Measurements from ENCODE around the gene TMPO. TPM values are rescaled to one million over a fixed set of nuclear protein-coding genes. Genes with fewer than 3 reads are reported as not detected.

Gene TMPO
- total RNA-seq, 4 donors from 2014 or later: 70.4 to 96.6 (median 77.1) TPM

GRCh38 chr12:98578821-98579220, 63.4 kb downstream of the TMPO start:
- H3K27me3 ChIP-seq: no peaks in the 10 kb centered on the region
- H3K4me1 ChIP-seq: peaks cover 0 to 15% (median 0%) of the 10 kb centered on the region in 3 donors
- no peaks in the 10 kb centered on the region for H3K36me3 ChIP-seq
- no peaks in the 10 kb centered on the region for H3K9me3 ChIP-seq
- WGBS, 2 donors: 54 to 68% methylated on average over 2 of the region's 2 CpGs
- intact Hi-C loops (cut with DNase I): no loop called here
- no peak overlapping the region for H3K4me3 ChIP-seq
- DNase-seq: no peak
- no peak for TF ChIP-seq POLR2A (IDR thresholded peaks at IDR 0.05)
- no peak for TF ChIP-seq CTCF (IDR thresholded peaks at IDR 0.05)
- peak overlapping the region in 3 of 4 donors; percentile 2 to 67 (median 48) for H3K27ac ChIP-seq

GRCh38 chr12:98579347-98579746, 64.0 kb downstream of the TMPO start:
- H3K4me1 ChIP-seq: peaks cover 0 to 15% (median 0%) of the 10 kb centered on the region in 3 donors
- no peaks in the 10 kb centered on the region for H3K27me3 ChIP-seq
- DNase-seq: no peak
- intact Hi-C loops (cut with DNase I): no loop called here
- WGBS, 2 donors: 74 to 75% methylated on average over 5 of the region's 5 CpGs
- no peaks in the 10 kb centered on the region for H3K36me3 ChIP-seq
- H3K9me3 ChIP-seq: no peaks in the 10 kb centered on the region
- H3K4me3 ChIP-seq: no peak overlapping the region
- H3K27ac ChIP-seq: peak overlapping the region in 1 of 4 donors; percentile 3
- no peak for TF ChIP-seq CTCF (IDR thresholded peaks at IDR 0.05)

- intact Hi-C loops (cut with DNase I): no loop called here
Measured at GRCh38 chr12:98579835-98580234, 64.4 kb downstream of the TMPO start.

GRCh38 chr12:98580695-98581094, 65.3 kb downstream of the TMPO start:
- Histone ChIP-seq H3K9me3 (no peaks in the 10 kb centered on the region), H3K4me1 (peaks cover 0 to 15% (median 0%) of the 10 kb centered on the region in 3 donors), H3K27me3 (no peaks in the 10 kb centered on the region), H3K4me3 (no peak overlapping the region), H3K36me3 (no peaks in the 10 kb centered on the region), H3K27ac (no peak overlapping the region)
- intact Hi-C loops (cut with DNase I): no loop called here
- no peak for DNase-seq
- 88 to 90% methylated on average over 4 to 5 of the region's 5 CpGs for WGBS, 2 donors
- TF ChIP-seq POLR2A (IDR thresholded peaks at IDR 0.05) (no peak), CTCF (IDR thresholded peaks at IDR 0.05) (no peak)

More at GRCh38 chr12:98579835-98580234, 64.4 kb downstream of the TMPO start:
- DNase-seq: no peak
- Histone ChIP-seq H3K4me3 (no peak overlapping the region), H3K27ac (no peak overlapping the region), H3K27me3 (no peaks in the 10 kb centered on the region), H3K36me3 (no peaks in the 10 kb centered on the region), H3K4me1 (peaks cover 0 to 15% (median 0%) of the 10 kb centered on the region in 3 donors), H3K9me3 (no peaks in the 10 kb centered on the region)
- TF ChIP-seq CTCF (IDR thresholded peaks at IDR 0.05): no peak
- no peak for TF ChIP-seq POLR2A (IDR thresholded peaks at IDR 0.05)
- WGBS, 2 donors: 89 to 95% methylated on average over 3 of the region's 3 CpGs

- H3K27me3 ChIP-seq: no peaks in the 10 kb centered on the region
- WGBS, 2 donors: 60 to 80% methylated on average over 1 of the region's 1 CpG
- no peak for TF ChIP-seq POLR2A (IDR thresholded peaks at IDR 0.05)
- no peak for TF ChIP-seq CTCF (IDR thresholded peaks at IDR 0.05)
- peaks cover 0 to 15% (median 0%) of the 10 kb centered on the region in 3 donors for H3K4me1 ChIP-seq
- no peak for DNase-seq
- H3K4me3 ChIP-seq: no peak overlapping the region
- intact Hi-C loops (cut with DNase I): no loop called here
- no peaks in the 10 kb centered on the region for H3K9me3 ChIP-seq
- H3K36me3 ChIP-seq: no peaks in the 10 kb centered on the region
- no peak overlapping the region for H3K27ac ChIP-seq
Measured at GRCh38 chr12:98581101-98581500, 65.7 kb downstream of the TMPO start.

All from esophagus squamous epithelium (tissue), 5 donors.